GM13977 (cell line): ENCODE measurements around the gene SCN3A.

Experiments used
- DNase-seq: peaks from one replicate; pipeline ENCODE4 v3.0.0; 2012; ENCODE audit warnings: low spot score
- in situ Hi-C: fragments of 300-500 bp; cut with MboI; formaldehyde crosslinking; loops from one replicate; pipeline ENCODE4 v1.12.0; 2022; ENCODE audit warnings: low sequenced_read_pairs, low pct_unique_long_range_greater_than_20kb, mixed read lengths, inconsistent platforms; ENCODE audit not compliant: unreplicated experiment
- TF ChIP-seq, protein P1 (sequence below): IDR thresholded peaks from 2 replicates; pipeline ENCODE4 v1.5.1; 2012; ENCODE audit warnings: mild to moderate bottlenecking, control low read depth; ENCODE audit not compliant: insufficient read depth; ENCODE audit errors: extremely low read depth, missing control alignments

SCN3A gene

DNA sequence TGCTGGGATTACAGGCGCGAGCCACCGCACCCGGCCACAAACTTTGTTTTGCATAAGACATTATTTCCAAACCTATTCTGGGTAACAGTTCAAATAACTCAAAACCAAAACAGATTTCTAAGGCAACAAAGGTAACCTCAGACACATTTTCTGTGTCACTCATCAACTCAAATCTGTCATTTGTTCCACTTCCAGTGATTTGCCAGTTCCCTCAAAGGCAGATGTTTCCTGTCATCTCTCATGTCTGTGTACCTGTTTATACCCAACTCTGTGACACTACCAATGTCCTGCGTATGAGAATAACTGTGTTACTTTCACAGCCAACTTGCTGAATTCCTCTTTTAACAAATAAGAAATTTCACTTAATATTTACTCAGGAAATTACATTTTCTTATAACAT lies 54.4 kb downstream of the SCN3A start:
- TF ChIP-seq, protein P1, sequence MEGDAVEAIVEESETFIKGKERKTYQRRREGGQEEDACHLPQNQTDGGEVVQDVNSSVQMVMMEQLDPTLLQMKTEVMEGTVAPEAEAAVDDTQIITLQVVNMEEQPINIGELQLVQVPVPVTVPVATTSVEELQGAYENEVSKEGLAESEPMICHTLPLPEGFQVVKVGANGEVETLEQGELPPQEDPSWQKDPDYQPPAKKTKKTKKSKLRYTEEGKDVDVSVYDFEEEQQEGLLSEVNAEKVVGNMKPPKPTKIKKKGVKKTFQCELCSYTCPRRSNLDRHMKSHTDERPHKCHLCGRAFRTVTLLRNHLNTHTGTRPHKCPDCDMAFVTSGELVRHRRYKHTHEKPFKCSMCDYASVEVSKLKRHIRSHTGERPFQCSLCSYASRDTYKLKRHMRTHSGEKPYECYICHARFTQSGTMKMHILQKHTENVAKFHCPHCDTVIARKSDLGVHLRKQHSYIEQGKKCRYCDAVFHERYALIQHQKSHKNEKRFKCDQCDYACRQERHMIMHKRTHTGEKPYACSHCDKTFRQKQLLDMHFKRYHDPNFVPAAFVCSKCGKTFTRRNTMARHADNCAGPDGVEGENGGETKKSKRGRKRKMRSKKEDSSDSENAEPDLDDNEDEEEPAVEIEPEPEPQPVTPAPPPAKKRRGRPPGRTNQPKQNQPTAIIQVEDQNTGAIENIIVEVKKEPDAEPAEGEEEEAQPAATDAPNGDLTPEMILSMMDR = no peak
- in situ Hi-C loops = no loop called here

GRCh38 chr2:165147186-165148045 lies 56.4 kb downstream of the SCN3A start:
- TF ChIP-seq, protein P1 = no peak
- in situ Hi-C loops = no loop called here
- no peak for DNase-seq

More for the DNA sequence above, 54.4 kb downstream of the SCN3A start:
- no peak for DNase-seq

DNA sequence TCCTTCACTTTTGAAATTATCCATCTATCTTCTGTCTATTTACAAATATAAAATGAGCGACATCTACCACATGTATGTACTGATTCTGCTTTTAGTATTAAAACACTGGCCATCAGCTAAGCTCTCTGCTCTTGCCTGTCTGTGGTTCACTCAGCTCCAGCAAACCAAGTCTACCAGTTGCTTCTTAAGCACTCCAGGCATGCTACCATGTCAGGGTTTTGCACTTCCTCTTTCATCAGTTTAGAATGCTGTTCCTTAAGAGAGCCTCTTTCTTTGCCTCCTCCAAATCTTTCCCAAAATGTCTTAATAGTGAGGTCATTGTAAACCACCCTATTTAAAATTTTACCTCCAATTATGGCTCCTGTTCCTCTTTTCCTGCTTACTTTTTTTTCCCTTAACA lies 59.5 kb downstream of the SCN3A start:
- TF ChIP-seq, protein P1 = no peak
- no peak for DNase-seq
- in situ Hi-C loops = no loop called here

DNA sequence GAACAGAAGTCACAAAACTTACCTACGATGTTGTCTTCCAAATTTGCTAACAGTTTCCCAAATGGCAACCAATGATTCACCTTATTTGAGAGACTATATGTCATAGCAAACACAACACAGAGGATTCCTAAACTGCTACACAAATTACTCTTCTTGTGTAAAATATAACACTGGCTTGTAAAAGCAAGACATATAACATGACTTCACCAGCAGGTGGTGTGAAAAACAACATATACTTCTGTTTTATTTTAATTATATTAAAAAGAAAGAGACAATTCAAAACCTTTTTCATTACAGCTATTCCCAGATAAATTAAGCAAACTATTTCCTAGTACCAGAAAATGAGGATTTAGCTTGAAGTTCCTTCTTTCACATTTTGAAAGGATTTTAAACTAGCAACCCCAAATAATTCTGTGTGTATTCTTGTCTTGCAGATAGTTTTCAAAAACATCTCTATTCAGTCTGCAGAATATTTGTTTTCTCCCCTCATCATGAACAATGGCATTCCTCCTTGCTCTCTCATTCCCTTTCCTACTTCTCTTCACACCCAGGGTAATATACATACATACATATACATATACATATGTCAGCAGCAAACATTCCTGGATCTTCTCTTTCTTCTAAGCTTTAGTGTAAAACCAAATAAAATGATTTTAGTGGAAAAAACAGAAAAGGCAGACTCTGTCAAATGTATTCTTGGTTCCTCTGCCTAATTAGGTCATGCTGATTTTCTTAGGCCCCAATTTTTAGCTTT lies 62.1 kb downstream of the SCN3A start:
- TF ChIP-seq, protein P1 = no peak
- in situ Hi-C loops = no loop called here
- DNase-seq = no peak

- no peak for DNase-seq
- in situ Hi-C loops = no loop called here
- TF ChIP-seq, protein P1 = no peak
These were observed 77.6 kb downstream of the SCN3A start for GRCh38 chr2:165126244-165126643.

- TF ChIP-seq, protein P1 = no peak
- in situ Hi-C loops = no loop called here
- no peak for DNase-seq
These were observed 81.3 kb downstream of the SCN3A start for GRCh38 chr2:165122521-165122920.
